Retinal pigment epithelial cell (primary cell): ENCODE results near the gene SLC6A5.
"Not testable (repeated sequence)": the region's sequence is repeated elsewhere in the genome, so short reads cannot be mapped to it uniquely, and the experiment has no call there.

Experiments
- DNase-seq: peaks from one replicate; pipeline ENCODE4 v3.0.0-alpha.2; 2010; ENCODE audit warnings: low read depth
- H3K4me3 ChIP-seq: 2 replicates; pipeline ENCODE4 v1.5.1; 2011; ENCODE audit warnings: mild to moderate bottlenecking, low read length, control low read depth, moderate library complexity
- CTCF ChIP-seq: conservative IDR thresholded peaks from 2 replicates; pipeline ENCODE4 v1.5.1; 2011; ENCODE audit warnings: low read depth, low read length, control low read depth, inconsistent platforms

The SLC6A5 gene

GRCh38 chr11:20563866-20564265, 35.5 kb upstream of the SLC6A5 start:
- H3K4me3 ChIP-seq, result no peak overlapping the region
- TF ChIP-seq CTCF, result no peak
- DNase-seq, result no peak

DNA sequence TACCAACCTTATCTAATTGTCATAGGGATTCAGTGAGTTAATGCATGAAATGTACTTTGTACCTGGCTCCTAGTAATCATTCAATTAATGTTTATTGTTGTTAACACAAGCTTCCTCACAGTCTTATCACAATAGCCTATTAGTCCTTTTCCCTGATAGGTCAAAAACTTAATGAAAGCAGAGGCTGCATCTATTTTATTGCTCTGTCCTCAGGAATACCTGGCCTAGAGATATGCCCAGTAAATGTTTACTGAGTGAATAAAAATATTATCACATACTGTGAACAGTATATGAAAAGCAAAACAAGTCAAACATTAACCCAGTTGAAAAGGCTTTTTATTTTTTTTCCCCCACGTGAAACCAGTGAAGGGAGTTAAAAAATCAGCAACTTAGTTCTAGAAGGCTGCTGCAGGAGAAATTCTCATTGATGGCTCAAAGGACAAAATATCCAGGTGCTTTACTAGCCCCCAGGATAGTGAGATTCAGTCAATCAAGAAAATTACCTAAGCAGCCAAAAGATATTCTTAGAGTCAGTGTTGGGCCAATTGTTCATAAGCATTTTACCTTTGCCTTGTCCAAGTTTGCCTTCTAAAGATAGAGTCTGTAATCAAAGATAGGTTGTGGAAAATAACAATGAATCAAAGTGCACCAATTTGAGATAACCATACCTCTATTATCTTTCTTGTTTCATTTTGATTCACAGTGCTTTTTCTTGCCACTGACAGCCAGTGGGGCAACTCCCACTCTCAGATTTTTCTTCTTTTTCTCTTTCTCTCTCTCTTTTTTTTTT, 34.4 kb upstream of the SLC6A5 start:
- no peak overlapping the region for H3K4me3 ChIP-seq

DNA sequence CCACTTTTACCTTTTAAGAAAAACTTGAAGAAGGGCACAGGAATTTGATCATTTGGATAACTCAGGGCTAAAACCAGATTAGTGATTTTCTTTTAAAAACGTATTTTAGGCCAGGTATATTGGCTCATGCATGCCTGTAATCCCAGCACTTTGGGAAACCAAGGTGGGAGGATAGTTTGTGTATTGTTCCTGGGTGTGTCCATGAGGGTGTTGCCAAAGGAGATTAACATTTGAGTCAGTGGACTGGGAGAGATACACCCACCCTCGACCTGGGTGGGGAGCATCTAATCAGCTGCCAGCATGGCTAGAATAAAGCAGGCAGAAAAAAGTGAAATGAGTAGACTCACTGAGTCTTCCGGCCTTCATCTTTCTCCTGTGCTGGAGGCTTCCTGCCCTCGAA, 33.3 kb upstream of the SLC6A5 start:
- DNase-seq, H3K4me3 ChIP-seq: not testable (repeated sequence)

More for the DNA sequence above, 34.4 kb upstream of the SLC6A5 start:
- no peak for DNase-seq
- no peak for TF ChIP-seq CTCF

DNA sequence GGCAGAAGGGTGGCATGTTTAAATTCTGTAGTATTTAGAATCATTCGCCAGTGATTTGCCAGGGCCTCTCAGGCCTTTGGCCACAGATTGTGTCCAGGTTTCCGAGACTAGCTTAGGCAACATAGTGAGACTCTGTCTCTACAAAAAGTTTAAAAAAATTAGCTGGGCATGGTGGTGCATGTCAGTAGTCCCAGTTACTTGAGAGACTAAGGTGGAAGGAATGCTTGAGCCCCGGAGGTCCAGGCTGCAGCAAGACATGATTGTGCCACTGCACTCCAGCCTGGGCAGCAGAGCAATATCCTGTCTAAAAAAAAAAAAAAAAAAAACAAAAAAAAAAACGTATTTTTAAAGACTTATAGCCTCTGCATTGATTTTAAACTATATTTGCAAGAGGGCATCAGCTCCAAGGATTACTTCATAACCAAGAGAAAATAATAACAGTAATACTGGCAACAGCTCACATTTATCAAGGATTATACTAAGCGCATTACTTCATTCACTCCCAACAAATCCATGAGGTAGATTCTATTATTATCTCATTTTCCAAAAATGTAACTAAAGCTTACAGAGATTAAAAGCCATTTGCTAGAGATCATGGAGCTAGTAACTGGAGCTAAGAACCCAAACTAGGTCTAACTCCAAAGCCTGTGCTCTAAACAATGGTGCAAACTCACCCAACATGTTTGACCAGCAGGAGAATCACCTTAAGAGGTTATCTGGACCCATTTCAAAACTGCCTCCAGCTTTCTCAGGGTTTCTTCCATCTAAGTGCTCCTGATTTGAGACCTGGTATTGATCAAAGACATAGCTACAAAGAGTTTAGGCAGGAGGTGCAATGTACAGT, 32.6 kb upstream of the SLC6A5 start:
- no peak for DNase-seq
- TF ChIP-seq CTCF, result no peak
- no peak overlapping the region for H3K4me3 ChIP-seq

DNA sequence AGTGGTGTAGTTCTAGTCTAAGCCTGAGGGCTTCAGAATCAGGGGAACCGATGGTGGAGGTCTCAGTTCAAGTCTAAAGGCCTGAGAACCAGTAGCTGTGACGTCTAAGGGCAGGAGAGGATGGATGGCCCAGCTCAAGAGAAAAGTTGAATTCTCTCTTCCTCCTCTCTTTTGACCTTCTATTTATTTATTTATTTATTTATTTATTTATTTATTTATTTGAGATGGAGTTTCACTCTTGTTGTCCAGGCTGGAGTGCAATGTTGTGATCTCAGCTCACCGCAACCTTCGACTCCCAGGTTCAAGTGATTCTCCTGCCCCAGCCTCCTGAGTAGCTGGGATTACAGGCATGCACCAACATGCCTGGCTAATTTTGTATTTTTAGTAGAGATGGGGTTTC, 19.7 kb upstream of the SLC6A5 start:
- not testable (repeated sequence) for DNase-seq, H3K4me3 ChIP-seq

- no peak overlapping the region for H3K4me3 ChIP-seq
- TF ChIP-seq CTCF, result no peak
- DNase-seq, result no peak
Measured at GRCh38 chr11:20583201-20583600, 16.2 kb upstream of the SLC6A5 start.

DNA sequence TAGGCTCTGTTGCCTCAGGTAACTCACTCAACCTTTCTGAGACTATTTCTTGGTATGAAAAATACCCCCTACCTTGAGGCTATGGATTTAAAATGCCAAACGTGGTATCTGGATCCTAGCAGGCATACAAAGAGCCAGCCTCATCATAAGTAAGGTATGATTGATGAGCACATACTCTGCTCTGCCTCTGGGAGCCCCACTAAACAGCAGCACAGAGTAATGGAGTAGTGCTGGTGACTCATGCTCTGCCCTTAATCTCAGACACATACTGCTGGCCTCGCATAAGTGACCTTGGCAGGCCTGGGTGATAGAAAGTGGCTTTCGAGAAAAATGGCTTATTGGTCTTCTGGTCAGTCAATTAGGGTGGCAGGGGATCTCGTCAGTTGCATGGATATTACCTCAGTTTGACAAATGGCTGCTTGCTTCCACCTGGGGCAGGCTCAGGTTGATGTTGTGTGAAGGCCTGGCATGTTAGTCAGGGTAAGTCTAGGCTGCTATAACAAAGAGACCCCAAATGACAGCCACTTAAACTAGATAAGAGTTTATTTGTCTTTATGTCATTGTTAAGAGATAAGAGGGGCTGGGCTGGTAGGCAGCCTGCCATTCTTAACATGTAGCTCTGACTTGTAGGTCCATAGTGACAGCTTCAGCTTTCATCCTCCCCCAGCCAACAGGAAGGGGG, 15.2 kb upstream of the SLC6A5 start:
- DNase-seq, result no peak
- H3K4me3 ChIP-seq, result no peak overlapping the region
- TF ChIP-seq CTCF, result no peak

- DNase-seq, result no peak
- H3K4me3 ChIP-seq, result no peak overlapping the region
- no peak for TF ChIP-seq CTCF
Measured at GRCh38 chr11:20589796-20590195, 9.6 kb upstream of the SLC6A5 start.
